ENCODE measurements around the gene HACE1. TPM values are rescaled to one million over a fixed set of nuclear protein-coding genes. Genes with fewer than 3 reads are reported as not detected.

Gene HACE1
- total and polyA plus RNA-seq, 2 donors from 2014 or later: 6.2 to 12.3 TPM

DNA sequence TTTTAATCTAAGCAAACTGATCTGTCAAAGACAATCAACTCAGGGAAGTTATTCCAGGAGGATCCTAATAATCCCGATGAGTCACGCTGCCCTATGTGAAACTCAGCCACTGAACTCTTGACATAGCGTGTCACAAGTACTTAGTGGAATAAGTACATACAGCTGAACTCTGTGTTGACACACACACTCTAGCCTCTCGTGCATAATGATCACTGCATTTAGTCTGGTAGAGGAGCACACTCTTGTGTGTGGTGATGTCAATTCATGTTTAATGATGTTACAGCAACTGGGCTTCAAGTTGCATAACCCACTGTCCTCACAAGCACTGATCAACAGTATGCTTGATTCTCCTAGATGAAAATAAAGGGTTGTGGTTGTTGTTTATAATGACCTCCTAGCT lies 148.3 kb downstream of the HACE1 start:
- intact Hi-C loops (cut with DNase I): no loop called here
- H3K27ac ChIP-seq (ENCODE audit: low read depth in 2 of 2, low read length in 2 of 2): no peak overlapping the region
- FAIRE-seq (no peak), DNase-seq (no peak)
- no peaks in the 10 kb centered on the region for H3K9me3 ChIP-seq (ENCODE audit: control insufficient read depth in 2 of 3, insufficient read depth in 1 of 3, low read length in 3 of 3)
- TF ChIP-seq, protein P1, sequence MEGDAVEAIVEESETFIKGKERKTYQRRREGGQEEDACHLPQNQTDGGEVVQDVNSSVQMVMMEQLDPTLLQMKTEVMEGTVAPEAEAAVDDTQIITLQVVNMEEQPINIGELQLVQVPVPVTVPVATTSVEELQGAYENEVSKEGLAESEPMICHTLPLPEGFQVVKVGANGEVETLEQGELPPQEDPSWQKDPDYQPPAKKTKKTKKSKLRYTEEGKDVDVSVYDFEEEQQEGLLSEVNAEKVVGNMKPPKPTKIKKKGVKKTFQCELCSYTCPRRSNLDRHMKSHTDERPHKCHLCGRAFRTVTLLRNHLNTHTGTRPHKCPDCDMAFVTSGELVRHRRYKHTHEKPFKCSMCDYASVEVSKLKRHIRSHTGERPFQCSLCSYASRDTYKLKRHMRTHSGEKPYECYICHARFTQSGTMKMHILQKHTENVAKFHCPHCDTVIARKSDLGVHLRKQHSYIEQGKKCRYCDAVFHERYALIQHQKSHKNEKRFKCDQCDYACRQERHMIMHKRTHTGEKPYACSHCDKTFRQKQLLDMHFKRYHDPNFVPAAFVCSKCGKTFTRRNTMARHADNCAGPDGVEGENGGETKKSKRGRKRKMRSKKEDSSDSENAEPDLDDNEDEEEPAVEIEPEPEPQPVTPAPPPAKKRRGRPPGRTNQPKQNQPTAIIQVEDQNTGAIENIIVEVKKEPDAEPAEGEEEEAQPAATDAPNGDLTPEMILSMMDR (IDR thresholded peaks at IDR 0.05; ENCODE audit: borderline replicate concordance, extremely low read depth, insufficient read depth): no peak
- no peaks in the 10 kb centered on the region for H3K27me3 ChIP-seq (ENCODE audit: control insufficient read depth, insufficient read depth, low read length)
- no peaks in the 10 kb centered on the region for H3K4me1 ChIP-seq (ENCODE audit: control insufficient read depth in 2 of 3, insufficient read depth in 2 of 3, low read depth in 1 of 3, low read length in 3 of 3)
- H3K4me3 ChIP-seq (ENCODE audit: low read length in 3 of 3): no peak overlapping the region
- H3K9ac ChIP-seq (ENCODE audit: low read length in 3 of 3): no peak overlapping the region
- no peaks in the 10 kb centered on the region for H3K36me3 ChIP-seq (ENCODE audit: control insufficient read depth in 2 of 3, insufficient read depth in 3 of 3, low read length in 3 of 3)

DNA sequence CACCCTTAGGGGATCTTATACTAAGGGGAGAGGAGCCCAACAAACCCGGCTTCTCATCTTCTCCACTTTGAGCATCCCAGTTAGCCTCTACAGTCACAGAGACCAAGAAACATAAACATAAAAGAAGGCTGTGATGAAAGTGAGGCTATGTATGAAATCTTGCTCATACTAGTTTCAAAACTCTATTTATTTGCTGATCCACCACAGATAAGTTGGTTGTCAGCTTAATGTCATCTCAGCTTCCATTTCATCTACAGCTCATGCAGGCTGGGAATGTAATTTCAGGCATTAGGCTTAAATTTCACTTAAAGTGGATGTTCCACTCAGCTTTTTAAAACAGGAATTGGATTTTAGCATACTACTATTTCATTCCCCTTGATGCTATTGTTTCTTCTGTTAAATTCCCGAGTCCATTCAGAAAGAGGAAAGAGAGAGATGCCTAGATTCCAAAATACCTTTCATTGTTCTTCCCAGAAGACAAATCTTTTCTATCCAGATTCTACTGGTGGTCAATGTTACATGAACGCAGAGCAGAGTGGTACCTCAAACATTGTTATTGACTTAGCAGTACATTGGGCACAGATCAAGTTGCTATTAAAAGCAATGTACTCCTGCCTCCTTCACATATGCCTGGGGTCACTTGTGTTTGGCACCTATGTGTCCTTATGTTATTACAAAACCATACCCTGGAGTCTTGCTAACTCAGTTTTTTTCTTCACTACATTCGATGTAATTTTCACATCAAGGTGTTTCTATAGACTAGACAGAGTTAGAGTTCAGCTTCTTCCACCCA lies 149.0 kb downstream of the HACE1 start:
- H3K9me3 ChIP-seq (ENCODE audit: control insufficient read depth in 2 of 3, insufficient read depth in 1 of 3, low read length in 3 of 3): no peaks in the 10 kb centered on the region
- no peak overlapping the region for H3K4me3 ChIP-seq (ENCODE audit: low read length in 3 of 3)
- no peak overlapping the region for H3K27ac ChIP-seq (ENCODE audit: low read depth in 2 of 2, low read length in 2 of 2)
- no peaks in the 10 kb centered on the region for H3K4me1 ChIP-seq (ENCODE audit: control insufficient read depth in 2 of 3, insufficient read depth in 2 of 3, low read depth in 1 of 3, low read length in 3 of 3)
- DNase-seq (no peak), FAIRE-seq (no peak)
- no peaks in the 10 kb centered on the region for H3K27me3 ChIP-seq (ENCODE audit: control insufficient read depth, insufficient read depth, low read length)
- no peaks in the 10 kb centered on the region for H3K36me3 ChIP-seq (ENCODE audit: control insufficient read depth in 2 of 3, insufficient read depth in 3 of 3, low read length in 3 of 3)
- intact Hi-C loops (cut with DNase I): no loop called here
- H3K9ac ChIP-seq (ENCODE audit: low read length in 3 of 3): no peak overlapping the region
- TF ChIP-seq, protein P1 (IDR thresholded peaks at IDR 0.05; ENCODE audit: borderline replicate concordance, extremely low read depth, insufficient read depth): no peak

DNA sequence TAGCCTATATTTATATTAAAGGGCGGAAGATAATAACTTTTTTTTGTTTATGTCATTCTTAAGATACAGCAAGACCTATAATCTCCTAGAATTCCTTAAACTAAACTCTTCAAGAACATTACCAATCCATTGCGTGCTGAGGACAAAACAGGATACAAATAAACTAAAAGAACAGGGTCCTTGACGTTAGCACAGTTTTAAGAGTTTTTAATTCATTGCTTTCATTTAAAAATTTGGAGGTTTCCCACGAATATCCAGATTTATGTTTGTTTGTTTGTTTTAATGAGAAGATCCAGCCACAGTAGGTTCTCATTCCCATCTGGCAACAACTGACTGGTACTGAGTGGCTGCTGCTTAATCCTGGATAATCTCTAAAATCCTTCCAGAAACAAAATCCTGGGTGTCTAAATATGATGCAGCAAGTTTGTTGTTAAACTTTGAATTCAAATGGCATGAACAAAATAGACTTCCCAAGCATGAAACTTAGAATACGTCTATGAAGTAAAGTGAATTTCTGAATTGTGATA lies 153.7 kb downstream of the HACE1 start:
- Histone ChIP-seq H3K36me3 (ENCODE audit: control insufficient read depth in 2 of 3, insufficient read depth in 3 of 3, low read length in 3 of 3) (no peaks in the 10 kb centered on the region), H3K27ac (ENCODE audit: low read depth in 2 of 2, low read length in 2 of 2) (no peak overlapping the region), H3K9me3 (ENCODE audit: control insufficient read depth in 2 of 3, insufficient read depth in 1 of 3, low read length in 3 of 3) (no peaks in the 10 kb centered on the region), H3K4me3 (ENCODE audit: low read length in 3 of 3) (no peak overlapping the region), H3K9ac (ENCODE audit: low read length in 3 of 3) (no peak overlapping the region), H3K4me1 (ENCODE audit: control insufficient read depth in 2 of 3, insufficient read depth in 2 of 3, low read depth in 1 of 3, low read length in 3 of 3) (peaks cover 0 to 7% (median 0%) of the 10 kb centered on the region in 3 donors), H3K27me3 (ENCODE audit: control insufficient read depth, insufficient read depth, low read length) (no peaks in the 10 kb centered on the region)
- TF ChIP-seq, protein P1 (IDR thresholded peaks at IDR 0.05; ENCODE audit: borderline replicate concordance, extremely low read depth, insufficient read depth): no peak
- DNase-seq (no peak), FAIRE-seq (no peak)
- intact Hi-C loops (cut with DNase I): no loop called here
